HG03139 (cell line): Measurements from ENCODE around the gene APOC3.
A peak's percentile ranks its signal among the peaks of the same experiment; 100 is the strongest.
"Not testable (repeated sequence)": the region's sequence is repeated elsewhere in the genome, so short reads cannot be mapped to it uniquely, and the experiment has no call there.

Source experiments
- ATAC-seq: cut with Tn5 transposase; IDR thresholded peaks from one replicate; pipeline ENCODE4 v1.9.1; 2021; ENCODE audit not compliant: unreplicated experiment

The APOC3 gene

DNA sequence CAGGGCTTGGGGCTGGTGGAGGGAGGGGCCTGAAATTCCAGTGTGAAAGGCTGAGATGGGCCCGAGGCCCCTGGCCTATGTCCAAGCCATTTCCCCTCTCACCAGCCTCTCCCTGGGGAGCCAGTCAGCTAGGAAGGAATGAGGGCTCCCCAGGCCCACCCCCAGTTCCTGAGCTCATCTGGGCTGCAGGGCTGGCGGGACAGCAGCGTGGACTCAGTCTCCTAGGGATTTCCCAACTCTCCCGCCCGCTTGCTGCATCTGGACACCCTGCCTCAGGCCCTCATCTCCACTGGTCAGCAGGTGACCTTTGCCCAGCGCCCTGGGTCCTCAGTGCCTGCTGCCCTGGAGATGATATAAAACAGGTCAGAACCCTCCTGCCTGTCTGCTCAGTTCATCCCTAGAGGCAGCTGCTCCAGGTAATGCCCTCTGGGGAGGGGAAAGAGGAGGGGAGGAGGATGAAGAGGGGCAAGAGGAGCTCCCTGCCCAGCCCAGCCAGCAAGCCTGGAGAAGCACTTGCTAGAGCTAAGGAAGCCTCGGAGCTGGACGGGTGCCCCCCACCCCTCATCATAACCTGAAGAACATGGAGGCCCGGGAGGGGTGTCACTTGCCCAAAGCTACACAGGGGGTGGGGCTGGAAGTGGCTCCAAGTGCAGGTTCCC lies at the start of gene APOC3:
TSS of gene APOC3 (plus strand) at position 383 of the 659 bp plus-strand sequence. CDS start 676 bp downstream, outside the sequence.
- ATAC-seq, result no peak

DNA sequence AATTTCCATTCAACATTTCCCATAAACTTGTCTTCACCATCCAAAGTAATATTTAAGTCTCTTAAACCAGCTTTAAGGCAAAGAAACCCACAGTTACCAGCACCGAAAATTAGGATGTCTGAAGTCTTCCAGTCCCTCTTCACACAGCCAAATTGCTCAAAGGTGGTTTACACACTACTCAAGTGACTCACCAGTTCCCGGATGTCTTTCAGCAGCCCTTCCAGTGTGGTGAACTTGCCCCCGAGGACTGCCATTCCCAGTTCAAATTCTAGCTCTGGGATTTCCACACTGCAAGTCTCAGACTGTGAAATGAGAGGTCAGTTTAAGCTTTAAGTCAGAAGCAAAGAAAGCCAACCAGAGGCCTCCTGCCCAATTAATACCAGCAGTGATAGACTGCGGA lies 47.0 kb upstream of the APOC3 start:
- ATAC-seq, result no peak

DNA sequence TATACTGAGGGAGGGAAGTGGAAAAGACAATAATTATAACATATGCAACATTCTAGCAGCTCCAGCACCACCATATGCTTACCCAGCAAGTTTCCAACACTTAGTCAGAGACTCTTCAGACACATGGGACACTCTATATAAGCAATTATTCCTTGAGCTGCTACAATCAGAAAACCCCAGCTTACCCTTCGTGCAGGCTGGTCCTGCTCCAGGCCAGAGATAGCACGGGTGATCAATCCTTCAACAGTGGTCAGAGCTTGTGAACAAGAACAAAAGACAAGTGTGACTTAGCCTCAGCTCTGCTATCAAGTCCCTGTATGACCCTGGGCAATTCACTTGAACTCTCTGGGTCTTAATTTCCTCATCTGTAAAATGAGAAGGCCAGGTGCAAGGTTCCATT lies 43.4 kb upstream of the APOC3 start:
- no peak for ATAC-seq

DNA sequence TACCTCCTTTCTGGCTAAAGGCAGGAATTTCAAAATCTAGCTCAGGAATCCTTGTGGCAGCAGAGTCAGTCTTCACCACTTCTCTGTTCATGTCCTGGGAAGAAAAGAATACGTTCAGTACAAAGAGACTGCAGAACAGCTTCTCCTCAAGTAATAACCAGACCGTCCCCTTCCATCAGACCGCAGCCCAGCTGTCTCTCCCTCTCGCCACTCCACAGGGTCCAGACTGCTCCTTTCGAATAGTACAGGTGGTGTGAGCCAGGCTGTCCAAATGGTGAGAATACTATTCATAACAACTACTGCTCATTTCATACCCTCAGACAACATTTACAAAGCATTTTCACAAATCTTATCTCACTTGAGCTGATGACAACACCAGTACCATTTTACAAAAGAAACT lies 42.7 kb upstream of the APOC3 start:
- no peak for ATAC-seq

DNA sequence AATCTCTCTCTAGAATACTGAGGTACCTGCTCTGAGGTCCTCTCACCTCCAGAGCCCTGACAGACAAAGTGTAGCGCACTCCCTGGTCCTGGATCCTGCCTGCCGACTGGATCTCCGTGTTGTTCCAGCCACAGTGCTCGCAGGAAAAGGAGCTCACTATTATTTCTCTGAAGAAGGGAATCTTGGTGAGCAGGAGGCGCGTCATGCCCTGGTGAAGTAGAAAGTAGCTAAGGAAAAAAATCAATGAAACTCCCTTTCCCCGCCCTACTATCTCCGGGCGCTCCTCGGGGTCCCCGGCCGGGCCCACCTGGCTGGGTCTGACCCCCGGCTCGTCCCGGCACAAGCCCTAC lies 42.3 kb upstream of the APOC3 start:
- no peak for ATAC-seq

DNA sequence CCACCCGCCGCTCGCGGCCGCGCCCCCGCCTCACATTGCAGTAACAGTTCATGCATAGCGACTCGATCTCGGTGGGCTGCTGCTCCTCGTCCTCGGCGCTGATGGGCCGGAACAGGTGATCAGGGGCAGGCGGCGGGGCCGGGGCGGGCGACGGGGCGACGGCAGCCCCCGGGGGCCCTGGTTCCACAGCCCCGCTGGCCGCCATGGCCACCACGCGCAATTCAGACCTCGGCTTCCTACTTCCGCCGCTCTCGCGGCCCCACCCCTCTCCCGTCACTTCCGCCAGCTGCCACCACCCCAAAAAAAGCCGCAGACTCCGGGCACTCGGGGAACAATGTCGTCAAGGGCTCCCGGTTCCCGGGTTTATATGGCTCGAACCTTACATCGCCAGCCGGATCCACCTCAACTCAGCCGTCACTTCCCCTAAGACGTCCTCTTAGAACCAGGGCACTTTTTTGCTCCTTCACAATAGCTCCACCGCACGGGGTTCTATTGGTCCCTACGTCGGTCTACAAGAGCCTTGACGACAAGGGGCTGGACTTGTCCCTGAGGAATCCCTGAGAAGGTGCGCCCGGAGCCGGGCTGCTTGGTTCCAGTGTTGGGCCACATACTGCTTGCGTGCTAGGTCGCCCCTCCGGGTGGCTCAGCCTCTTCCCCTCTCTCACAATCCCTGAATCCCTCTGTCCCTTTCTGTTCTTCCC lies 41.8 kb upstream of the APOC3 start, which contains the start of gene ZPR1:
TSS of gene ZPR1 (minus strand) at position 238 of the 701 bp plus-strand sequence. CDS start at position 205, 33 bp downstream.
- peak; percentile 81 for ATAC-seq

DNA sequence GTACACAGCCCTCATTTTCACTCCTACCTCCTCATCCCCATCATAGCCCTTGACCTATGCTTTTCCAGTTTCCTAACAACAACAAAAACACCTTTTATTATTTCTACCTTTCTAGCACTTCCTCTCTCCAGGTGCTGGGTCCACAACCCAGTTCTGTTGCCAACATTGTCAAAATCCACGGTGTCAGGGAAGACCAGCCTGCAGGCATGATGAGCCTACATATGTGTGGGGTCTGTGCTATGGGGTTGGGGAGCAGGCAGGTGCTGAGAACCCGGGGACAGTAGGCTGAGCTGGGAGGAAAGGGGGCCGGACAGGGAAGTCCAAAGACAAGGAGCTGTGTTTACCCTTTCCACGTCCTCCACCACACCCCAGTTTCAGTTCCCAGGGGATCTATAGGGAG lies 41.2 kb upstream of the APOC3 start:
- ATAC-seq, result no peak

DNA sequence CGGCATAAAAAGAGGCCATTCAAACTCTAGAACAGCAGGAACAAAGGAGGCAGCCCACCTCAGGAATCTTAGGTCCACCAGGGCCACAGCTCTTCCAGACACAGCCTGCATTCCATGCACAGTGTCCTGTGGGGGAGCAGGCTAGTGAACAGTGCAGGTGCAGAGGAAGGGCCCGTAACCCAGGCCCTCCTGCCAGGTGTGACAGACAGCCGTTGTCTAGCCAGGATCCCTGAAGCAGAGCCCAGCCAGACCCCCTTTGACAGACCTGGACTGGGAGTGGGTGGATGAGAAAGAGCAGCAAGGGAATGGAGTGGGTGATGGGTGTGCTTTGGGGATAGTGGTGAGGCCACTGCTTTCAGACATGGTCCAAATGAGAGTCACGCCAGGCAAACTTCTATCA lies 40.7 kb upstream of the APOC3 start:
- no peak for ATAC-seq

DNA sequence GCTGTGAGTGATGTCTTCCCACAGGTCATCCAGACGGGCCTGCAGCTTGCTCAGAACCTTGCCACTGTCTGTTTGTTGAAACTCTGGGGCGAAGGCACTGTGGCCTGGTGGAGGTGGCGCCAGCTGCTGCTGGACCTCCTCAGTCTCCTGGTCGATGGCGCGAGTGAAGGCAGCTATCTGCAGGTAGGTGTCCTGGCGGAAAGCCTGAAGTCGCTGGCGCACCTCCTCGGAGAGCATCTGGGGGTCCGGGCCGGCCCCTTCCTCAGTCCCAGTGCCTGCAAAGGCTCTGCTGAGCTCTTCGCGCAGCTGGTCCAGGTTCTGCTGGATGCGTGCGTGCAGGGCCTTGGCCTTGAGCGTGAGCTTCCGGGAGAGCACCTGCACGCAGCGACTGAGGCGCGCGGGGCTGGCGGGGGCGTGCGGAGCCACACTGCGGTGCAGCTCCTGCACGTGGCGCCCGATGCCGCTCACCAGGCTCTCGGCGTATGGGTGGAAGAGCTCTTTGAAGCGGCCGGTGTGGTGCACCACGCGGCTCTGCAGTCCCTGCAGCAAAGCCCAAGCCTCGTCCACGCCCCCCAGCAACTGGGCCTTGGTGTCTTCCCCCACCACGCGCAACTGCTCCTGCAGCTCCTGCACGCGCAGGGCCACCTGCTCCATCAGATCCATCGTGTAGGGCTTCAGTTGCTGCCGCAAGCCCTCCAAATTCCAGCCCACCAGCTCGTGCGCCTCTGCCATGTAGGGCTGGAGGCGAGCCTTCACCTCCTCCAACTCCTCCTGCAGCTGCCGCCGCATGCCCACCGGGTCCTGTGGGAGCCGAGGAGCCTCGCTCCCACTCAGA lies 39.3 kb upstream of the APOC3 start:
- ATAC-seq, result no peak

DNA sequence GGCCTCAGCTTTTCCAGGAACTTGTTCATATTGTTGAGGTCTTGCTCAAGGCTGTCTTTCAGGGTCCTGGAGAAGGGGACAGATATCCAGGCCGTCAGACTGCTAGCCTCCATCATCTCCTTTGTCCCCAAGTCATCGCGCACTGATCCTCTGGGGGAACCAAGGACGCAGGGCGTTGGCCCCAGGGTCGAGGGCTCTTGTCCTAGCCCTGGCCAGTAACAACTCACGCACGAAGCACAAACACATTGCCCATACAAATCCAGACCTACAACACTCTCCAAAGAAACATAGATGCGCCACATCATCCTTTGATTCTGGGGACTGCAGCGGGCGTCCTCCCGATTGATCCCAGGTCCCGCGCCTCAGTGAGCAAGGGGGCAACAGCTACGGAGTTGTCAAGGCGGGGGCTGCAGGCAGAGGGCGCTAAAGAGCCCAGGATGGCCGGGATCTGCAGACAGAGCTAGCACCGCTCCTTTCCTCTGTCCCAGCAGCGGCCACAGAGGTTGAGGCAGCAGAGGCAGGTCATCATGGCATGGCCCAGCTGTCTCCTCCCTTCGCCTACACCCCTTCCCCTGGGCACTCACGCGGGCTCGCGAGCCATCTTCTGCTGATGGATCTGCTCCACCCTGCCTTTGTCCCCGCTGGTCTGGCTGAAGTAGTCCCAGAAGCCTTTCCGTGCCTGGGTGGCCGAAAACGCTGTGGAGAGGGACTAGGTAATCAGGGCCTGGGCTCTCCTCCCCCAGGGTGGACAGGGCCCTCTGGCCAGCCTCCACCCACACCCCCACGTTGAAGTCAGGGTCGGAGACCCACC lies 38.5 kb upstream of the APOC3 start:
- ATAC-seq, result no peak

DNA sequence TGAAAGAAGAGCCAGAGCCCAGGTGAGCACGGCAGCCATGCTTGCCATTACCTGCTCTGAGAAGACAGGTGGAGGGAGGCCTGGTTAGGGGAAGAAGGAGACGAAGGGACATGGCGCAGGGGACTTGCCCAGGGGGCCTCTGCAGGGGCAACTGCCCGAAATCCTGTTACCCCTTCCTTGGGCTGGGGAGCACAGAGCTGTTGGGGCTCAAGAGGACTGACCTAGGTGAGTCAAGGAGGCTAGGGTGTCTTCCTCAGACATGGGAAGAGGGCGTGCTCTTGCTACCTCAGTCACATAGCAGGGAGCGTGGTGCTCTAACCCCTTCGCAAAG lies 37.9 kb upstream of the APOC3 start, which contains the start of gene APOA5:
TSS of gene APOA5 (minus strand) at position 67 of the 331 bp plus-strand sequence. CDS start at position 48, 19 bp downstream.
- ATAC-seq, result no peak

DNA sequence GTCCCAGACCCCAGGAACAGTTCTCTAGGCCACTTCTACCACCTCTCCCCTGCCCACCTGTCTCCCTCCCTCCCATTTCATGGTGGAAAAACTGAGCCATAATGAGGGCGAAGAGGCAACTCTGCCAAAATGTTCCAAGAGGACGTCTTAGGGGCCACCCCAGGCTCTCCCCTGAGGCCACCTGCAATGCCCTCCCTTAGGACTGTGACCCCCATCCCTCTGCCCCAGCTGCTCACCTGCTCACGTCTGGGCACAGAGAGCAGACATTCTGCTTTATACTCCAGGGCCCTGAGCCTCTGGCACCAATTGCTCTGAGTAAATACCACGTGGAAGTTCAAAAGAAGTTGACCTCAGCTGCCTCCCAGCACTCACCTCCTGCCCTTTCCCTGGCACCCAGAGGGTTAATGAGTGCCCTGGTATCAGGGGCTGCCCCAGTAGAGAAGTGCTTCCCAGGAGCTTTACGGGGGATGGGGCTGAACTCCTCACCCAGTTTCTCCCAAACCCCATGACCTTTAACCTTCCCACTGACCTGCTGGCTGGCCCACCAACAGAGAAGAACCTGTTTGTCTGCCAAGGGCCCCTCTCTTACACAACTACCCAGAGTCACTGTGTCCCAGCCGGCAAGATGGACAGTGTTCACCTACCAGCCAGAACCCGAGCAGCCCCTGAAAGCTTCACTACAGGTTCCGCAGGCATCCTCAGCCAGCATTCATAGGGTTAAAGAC lies 37.4 kb upstream of the APOC3 start:
- ATAC-seq, result no peak

DNA sequence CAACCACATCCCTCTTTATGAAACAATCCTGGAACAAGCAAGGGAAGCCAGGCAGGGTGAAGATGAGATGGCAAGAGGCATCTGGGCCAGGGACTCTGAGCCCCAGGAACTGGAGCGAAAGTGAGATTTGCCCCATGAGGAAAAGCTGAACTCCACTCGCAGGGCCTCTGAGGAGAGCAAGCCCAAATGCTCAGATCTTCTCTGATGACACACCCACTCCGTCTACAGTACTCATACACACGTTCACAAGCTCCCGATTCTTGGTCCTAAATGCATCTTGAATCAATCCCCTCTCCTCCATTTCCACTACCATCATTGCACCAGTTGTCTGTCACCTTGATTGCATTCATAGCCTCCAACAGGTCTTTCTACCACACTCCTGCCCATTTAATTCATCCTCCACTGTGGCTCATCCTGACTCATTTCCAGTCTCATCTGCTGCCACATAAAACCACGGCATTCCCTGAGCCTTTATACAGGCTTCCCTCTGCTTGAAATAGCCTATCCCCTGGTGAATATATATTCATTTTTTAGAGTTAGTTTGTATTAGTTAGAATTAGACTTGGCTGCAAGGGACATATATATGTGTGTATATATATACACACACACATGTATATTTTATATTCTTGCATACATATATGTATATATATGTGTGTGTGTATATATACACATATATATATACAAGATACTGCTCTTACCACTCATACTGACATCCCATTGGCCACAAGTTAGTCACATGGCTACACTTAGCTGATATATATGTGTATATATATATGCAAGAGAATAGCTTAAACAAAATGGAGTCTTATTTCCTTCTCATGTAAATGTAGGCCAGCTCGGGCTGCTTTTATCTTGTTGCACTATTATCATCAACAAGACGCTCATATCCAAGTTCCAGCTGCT lies 36.6 kb upstream of the APOC3 start:
- no peak for ATAC-seq

DNA sequence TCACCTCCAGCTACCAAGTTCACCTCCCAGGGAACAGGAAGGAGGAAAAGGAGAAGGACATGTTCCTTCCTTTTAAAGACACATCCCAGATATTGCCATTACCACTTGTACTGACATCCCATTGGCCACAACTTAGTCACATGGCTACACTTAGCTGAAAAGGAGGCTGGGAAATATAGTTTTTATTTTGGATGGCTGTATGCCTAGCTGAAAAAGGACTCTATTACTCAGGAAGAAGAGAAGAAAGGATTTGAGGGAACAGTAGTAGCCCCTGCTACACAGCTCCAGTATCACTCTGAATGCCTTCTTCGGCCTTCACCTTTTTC lies 36.0 kb upstream of the APOC3 start:
- ATAC-seq, result no peak

DNA sequence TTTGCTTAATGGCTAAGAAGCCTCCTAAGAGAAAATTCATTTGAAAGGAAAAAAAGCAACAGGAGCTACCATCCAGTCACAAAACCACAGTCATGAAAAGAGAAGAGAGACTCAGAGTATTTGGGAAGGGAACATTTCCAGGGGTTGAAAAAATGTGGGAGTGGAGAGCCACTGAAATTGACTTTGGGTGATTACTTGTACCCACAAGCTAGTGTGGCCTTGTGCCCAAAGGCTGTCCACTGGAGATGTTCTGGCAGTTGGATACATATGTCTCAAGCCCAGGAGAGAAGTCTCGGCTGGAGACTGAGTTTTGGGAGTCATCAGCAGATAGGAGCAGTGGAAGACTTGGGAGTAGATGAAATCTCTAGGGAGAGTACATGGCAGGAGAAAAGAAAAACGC lies 34.9 kb upstream of the APOC3 start:
- no peak for ATAC-seq

DNA sequence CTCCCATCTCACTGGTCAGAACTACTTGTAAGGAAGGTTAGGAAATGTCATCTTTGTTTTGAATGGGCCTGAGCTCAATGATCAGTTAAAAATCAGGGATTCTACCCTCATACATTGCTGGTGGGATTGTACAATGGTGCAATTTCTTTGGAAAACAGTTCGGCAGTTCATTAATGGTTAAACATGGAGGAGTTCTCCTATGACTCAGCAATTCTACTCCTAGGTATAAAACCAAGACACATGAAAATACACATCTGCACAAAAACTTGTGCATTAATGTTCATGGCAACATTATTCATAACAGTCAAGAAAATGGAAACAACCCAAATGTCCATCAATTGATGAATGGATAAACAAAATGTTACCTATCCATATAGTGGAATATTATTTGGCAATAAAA lies 33.2 kb upstream of the APOC3 start:
- no peak for ATAC-seq

DNA sequence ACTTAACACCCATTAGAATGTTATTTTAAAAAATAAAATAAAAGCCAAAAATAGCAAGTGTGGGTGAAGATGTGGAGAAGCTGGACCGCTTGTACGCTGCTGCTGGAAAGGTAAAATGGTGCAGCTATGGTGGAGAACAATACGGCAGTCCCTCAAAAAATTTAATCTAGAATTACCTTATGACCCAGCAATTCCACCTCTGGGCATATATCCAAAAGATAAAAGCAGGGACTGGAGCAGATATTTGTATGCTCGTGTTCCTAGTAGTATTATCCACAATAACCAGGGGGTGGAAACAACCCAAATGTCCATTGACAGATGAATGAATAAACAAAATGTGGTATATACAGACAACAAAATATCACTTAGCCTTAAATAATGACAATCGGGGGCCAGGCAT lies 31.9 kb upstream of the APOC3 start:
- ATAC-seq, result no peak

DNA sequence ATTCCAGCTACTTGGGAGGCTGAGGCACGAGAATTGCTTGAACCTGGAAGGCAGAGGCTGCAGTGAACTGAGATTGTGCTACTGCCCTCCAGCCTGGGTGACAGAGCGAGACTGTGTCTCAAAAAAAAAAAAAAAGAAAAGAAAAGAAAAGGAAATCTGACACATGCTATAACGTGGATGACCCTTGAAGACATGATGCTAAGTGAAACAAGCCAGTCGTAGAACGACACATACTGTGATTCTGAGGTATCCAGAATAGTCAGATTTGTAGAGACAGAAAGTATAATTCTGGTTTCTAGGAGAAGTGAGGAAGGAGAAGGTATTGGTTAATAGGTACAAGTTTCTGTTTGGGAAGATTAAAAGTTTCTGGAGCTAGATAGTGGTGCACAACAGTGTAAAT lies 31.3 kb upstream of the APOC3 start:
- no peak for ATAC-seq

DNA sequence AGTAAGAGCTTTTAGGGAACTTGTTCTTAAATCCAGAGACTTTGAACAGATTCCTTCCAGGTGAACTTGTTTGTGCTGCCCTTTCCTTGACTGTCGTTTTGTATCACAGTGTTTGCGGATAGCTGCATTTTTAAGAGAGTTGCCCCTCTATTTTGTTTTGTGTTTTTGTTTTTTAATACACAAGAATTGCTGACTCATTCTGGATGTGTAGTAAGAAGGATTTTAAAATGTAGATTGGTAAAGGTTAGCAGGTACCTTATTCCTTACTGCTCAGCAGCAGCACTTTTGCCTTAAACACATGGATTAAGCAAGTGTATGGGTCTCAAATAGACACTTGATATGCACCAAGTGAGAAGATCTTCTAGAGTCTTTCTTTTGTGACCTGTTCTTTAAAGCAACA lies 29.1 kb upstream of the APOC3 start:
- ATAC-seq, result no peak

DNA sequence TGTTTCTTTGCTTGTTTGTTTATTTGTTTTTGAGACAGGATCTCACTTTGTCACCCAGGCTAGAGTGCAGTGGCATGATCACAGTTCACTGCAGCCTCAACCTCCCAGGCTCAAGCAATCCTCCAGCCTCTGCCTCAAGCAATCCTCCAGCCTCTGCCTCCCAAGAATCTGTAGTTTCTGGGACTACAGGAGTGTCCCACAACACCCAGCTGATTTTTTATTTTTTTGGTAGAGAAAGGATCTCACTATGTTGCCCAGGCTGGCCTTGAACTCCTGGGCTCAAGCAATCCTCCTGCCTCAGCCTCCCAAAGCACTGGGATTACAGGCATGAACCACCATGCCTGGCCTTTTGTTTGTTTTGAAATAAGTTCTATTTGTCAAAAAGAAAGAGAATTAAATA lies 28.0 kb upstream of the APOC3 start:
- ATAC-seq, result not testable (repeated sequence)
